ENCODE measurements around the gene FBRSL1. TPM values are rescaled to one million over a fixed set of nuclear protein-coding genes. Genes with fewer than 3 reads are reported as not detected.

FBRSL1 gene
- total and polyA plus RNA-seq, 2 of the 8 experiments (the other 6 are each of a cell fraction or from before 2014, with no cell fraction given): 18.4 to 109 TPM

- Histone ChIP-seq H2BK120ac (replicated peaks; ENCODE audit: low read depth, low read length) (no peak overlapping the region), H3K27me3 (replicated peaks in 1 of 4; ENCODE audit: control insufficient read depth in 3 of 4, extremely low read depth in 1 of 4, insufficient read depth in 3 of 4, low read length in 3 of 4) (peaks cover 7 to 79% (median 66%) of the 10 kb centered on the region in 4 experiments), H3K79me1 (ENCODE audit: low read depth, low read length) (no peaks in the 10 kb centered on the region), H2BK20ac (ENCODE audit: low read length) (no peak overlapping the region), H3K18ac (ENCODE audit: extremely low read depth, low read length) (no peak overlapping the region), H3K4me2 (ENCODE audit: insufficient read depth in 1 of 2, low read depth in 2 of 2, low read length in 2 of 2) (no peak overlapping the region), H2AFZ (ENCODE audit: low read length) (no peak overlapping the region), H3K9me3 (ENCODE audit: insufficient read depth in 2 of 2, low read depth in 1 of 2, low read length in 1 of 2) (peaks cover 13% of the 10 kb centered on the region in 2 experiments; a peak in 3 of 4 replicates), H3K23ac (ENCODE audit: insufficient read length) (no peak overlapping the region), H3K4ac (replicated peaks; ENCODE audit: insufficient read length, low read depth, low read length) (no peak overlapping the region), H2BK12ac (ENCODE audit: low read depth, low read length) (no peak overlapping the region), H3K4me3 (ENCODE audit: extremely low read depth in 1 of 4, insufficient read depth in 2 of 4, low read depth in 3 of 4, low read length in 4 of 4) (no peak overlapping the region), H3K14ac (ENCODE audit: insufficient read length) (no peak overlapping the region), H4K8ac (ENCODE audit: extremely low read depth, insufficient read depth, low read length) (no peak overlapping the region), H3K56ac (replicated peaks; ENCODE audit: insufficient read length, low read depth, low read length) (no peak overlapping the region), H2BK15ac (ENCODE audit: low read length) (no peak overlapping the region), H4K91ac (replicated peaks; ENCODE audit: insufficient read length, low read length) (no peak overlapping the region), H3K27ac (ENCODE audit: low read depth, low read length) (no peak overlapping the region), H3K9ac (replicated peaks in 1 of 4; ENCODE audit: extremely low read depth in 1 of 4, low read depth in 3 of 4, low read length in 3 of 4) (no peak overlapping the region), H3K23me2 (ENCODE audit: low read depth, low read length) (peaks cover 9% of the 10 kb centered on the region), H2BK5ac (ENCODE audit: low read depth, low read length) (no peak overlapping the region), H3K4me1 (replicated peaks in 1 of 4; ENCODE audit: control insufficient read depth in 3 of 4, insufficient read depth in 4 of 4, low read length in 3 of 4) (no peaks in the 10 kb centered on the region; a peak in 1 of 7 replicates), H4K20me1 (replicated peaks in 1 of 2; ENCODE audit: control insufficient read depth in 1 of 2, insufficient read depth in 2 of 2, low read length in 2 of 2) (peaks cover 2 to 5% of the 10 kb centered on the region in 2 experiments), H3K36me3 (ENCODE audit: control insufficient read depth in 2 of 4, insufficient read depth in 4 of 4, low read length in 3 of 4) (no peaks in the 10 kb centered on the region), H4K5ac (ENCODE audit: insufficient read length, low read depth, low read length) (no peak overlapping the region), H3K79me2 (ENCODE audit: control insufficient read depth in 1 of 2, insufficient read depth in 2 of 2, low read length in 2 of 2) (no peaks in the 10 kb centered on the region), H2AK5ac (ENCODE audit: low read depth, low read length) (no peak overlapping the region)
- CTCF ChIA-PET (ENCODE audit: partially characterized antibody): interaction anchor here (1.4 to 3.2 kb wide), 2 partner anchors 10 to 36 kb away, joined by 5 to 12 read pairs; no protein-coding TSS in a partner anchor
- POLR2A ChIA-PET (ENCODE audit: partially characterized antibody): no interaction called here
- FAIRE-seq: no peak
- DNase-seq (ENCODE audit: low read depth in 1 of 2, low spot score in 2 of 2): no peak
- 88% methylated on average over 17 of the region's 35 CpGs; no CpG with 5 or more reads in 1 of the 2 experiments for WGBS, 2 experiments (ENCODE audit: extremely low coverage in 1 of 2, insufficient coverage in 1 of 2, insufficient read length in 1 of 2, insufficient replicate concordance in 2 of 2, low coverage in 1 of 2, low lambda C conversion rate in 2 of 2, missing lambda C conversion rate in 1 of 2)
- TF ChIP-seq RNF2 (IDR thresholded peaks at IDR 0.05; ENCODE audit: borderline replicate concordance, low read depth, low read length, missing control alignments, poor library complexity, severe bottlenecking) (no peak), SRF (IDR thresholded peaks at IDR 0.05; ENCODE audit: low read depth, low read length) (no peak), JUND (IDR thresholded peaks at IDR 0.05; ENCODE audit: low read length) (no peak), TBP (IDR thresholded peaks at IDR 0.05; ENCODE audit: low read depth, low read length) (no peak), KDM4A (IDR thresholded peaks at IDR 0.05; ENCODE audit: low read depth, low read length, severe bottlenecking) (no peak), KDM1A (IDR thresholded peaks at IDR 0.05; ENCODE audit: borderline replicate concordance, low read length) (no peak), RBBP5 (IDR thresholded peaks at IDR 0.05; ENCODE audit: borderline replicate concordance, low read depth, low read length) (no peak), YY1 (IDR thresholded peaks at IDR 0.05; ENCODE audit: low read depth, low read length) (no peak), CHD2 (IDR thresholded peaks at IDR 0.05; ENCODE audit: low read length) (no peak), POLR2AphosphoS5 (IDR thresholded peaks at IDR 0.05; ENCODE audit: low read depth, low read length) (no peak)
Measured at GRCh38 chr12:132451172-132451835, 38.6 kb upstream of the FBRSL1 start.
